D721Med (cell line): ENCODE data around the gene SRSF3.
A peak's percentile ranks its signal among the peaks of the same experiment; 100 is the strongest.
"Not testable (repeated sequence)": the region's sequence is repeated elsewhere in the genome, so short reads cannot be mapped to it uniquely, and the experiment has no call there.

Experiments
- DNase-seq: peaks from one replicate; pipeline ENCODE4 v3.0.0; 2011; ENCODE audit warnings: low spot score; ENCODE audit not compliant: insufficient read length
- FAIRE-seq: peaks from 2 replicates; lab custom pipeline; 2011; peaks lifted over from hg19 to GRCh38; lab: Jason Lieb, UNC
- CTCF ChIP-seq: IDR thresholded peaks from 2 replicates; pipeline ENCODE4 v1.5.1; 2012; ENCODE audit warnings: mild to moderate bottlenecking, control low read depth; ENCODE audit not compliant: insufficient read depth; ENCODE audit errors: missing control alignments

Gene SRSF3

GRCh38 chr6:36610956-36611336 is 16.8 kb downstream of the SRSF3 start:
- FAIRE-seq (no peak), DNase-seq (no peak)
- no peak for TF ChIP-seq CTCF

GRCh38 chr6:36611679-36612078 is 17.5 kb downstream of the SRSF3 start:
- FAIRE-seq, DNase-seq: not testable (repeated sequence)

- DNase-seq (no peak), FAIRE-seq (no peak)
- TF ChIP-seq CTCF = no peak
Measured at GRCh38 chr6:36612101-36612625, 18.0 kb downstream of the SRSF3 start.

- TF ChIP-seq CTCF = no peak
- DNase-seq = no peak
- FAIRE-seq = no peak
Measured at GRCh38 chr6:36613200-36613995, 19.2 kb downstream of the SRSF3 start.

GRCh38 chr6:36615018-36615761 is 21.0 kb downstream of the SRSF3 start:
- TF ChIP-seq CTCF = peak; percentile 59
- FAIRE-seq = no peak
- DNase-seq = peak; percentile 54

- no peak for TF ChIP-seq CTCF
- DNase-seq (no peak), FAIRE-seq (no peak)
Measured at GRCh38 chr6:36616893-36617521, 22.8 kb downstream of the SRSF3 start.
